Trophoblast cell (in vitro differentiated cells and primary cell): Measurements from ENCODE around the gene SOX30.

Experiments used
- DNase-seq, 2 donors: peaks; one replicate each; pipeline ENCODE4 v3.0.0-alpha.2; 2016
- H2AFZ ChIP-seq: 2 replicates; pipeline ENCODE4 v1.6.1; 2013; ENCODE audit warnings: low read length, moderate library complexity, mild to moderate bottlenecking; ENCODE audit not compliant: insufficient read depth, poor library complexity
- H2AK5ac ChIP-seq: 2 replicates; pipeline ENCODE4 v1.6.1; 2013; ENCODE audit warnings: mild to moderate bottlenecking, low read length
- H2BK120ac ChIP-seq: 2 replicates; pipeline ENCODE4 v1.6.1; 2013; ENCODE audit warnings: low read length, mild to moderate bottlenecking, moderate library complexity; ENCODE audit not compliant: insufficient read depth, poor library complexity
- H2BK12ac ChIP-seq: 2 replicates; pipeline ENCODE4 v1.6.1; 2013; ENCODE audit warnings: mild to moderate bottlenecking, low read length, moderate library complexity
- H2BK5ac ChIP-seq: 2 replicates; pipeline ENCODE4 v1.6.1; 2013; ENCODE audit warnings: low read length, low read depth, moderate library complexity, mild to moderate bottlenecking; ENCODE audit not compliant: poor library complexity
- H3K14ac ChIP-seq: 2 replicates; pipeline ENCODE4 v1.6.1; 2013; ENCODE audit warnings: mild to moderate bottlenecking, low read length
- H3K18ac ChIP-seq: 2 replicates; pipeline ENCODE4 v1.6.1; 2013; ENCODE audit warnings: mild to moderate bottlenecking, low read length
- H3K23ac ChIP-seq: 2 replicates; pipeline ENCODE4 v1.6.1; 2013; ENCODE audit warnings: low read length
- H3K27ac ChIP-seq: 2 replicates; pipeline ENCODE4 v1.5.1; 2013; ENCODE audit warnings: low read depth, mild to moderate bottlenecking, inconsistent platforms, low read length, moderate library complexity
- H3K27me3 ChIP-seq: 2 replicates; pipeline ENCODE4 v1.6.1; 2013; ENCODE audit warnings: inconsistent platforms, mild to moderate bottlenecking, low read length, moderate library complexity; ENCODE audit not compliant: insufficient read depth
- H3K36me3 ChIP-seq, 2 experiments: 1 replicate in 1 of 2; 2 replicates in 1 of 2; pipeline ENCODE4 v1.6.1; 2013; ENCODE audit warnings: low read length in 2 of 2, mild to moderate bottlenecking in 2 of 2, moderate library complexity in 1 of 2; ENCODE audit not compliant: insufficient read depth in 2 of 2, control insufficient read depth in 1 of 2
- H3K4ac ChIP-seq: 2 replicates; pipeline ENCODE4 v1.6.1; 2013; ENCODE audit warnings: low read depth, mild to moderate bottlenecking, low read length, moderate library complexity
- H3K4me1 ChIP-seq, 2 experiments: 1 replicate in 1 of 2; 2 replicates in 1 of 2; pipeline ENCODE4 v1.6.1; 2013; ENCODE audit warnings: low read length in 2 of 2, mild to moderate bottlenecking in 2 of 2, moderate library complexity in 1 of 2; ENCODE audit not compliant: insufficient read depth in 2 of 2, control insufficient read depth in 1 of 2
- H3K4me2 ChIP-seq: 2 replicates; pipeline ENCODE4 v1.6.1; 2013; ENCODE audit warnings: inconsistent platforms, mild to moderate bottlenecking, low read length, moderate library complexity
- H3K4me3 ChIP-seq: 2 replicates; pipeline ENCODE4 v1.5.1; 2013; ENCODE audit warnings: mild to moderate bottlenecking, low read depth, low read length, inconsistent platforms
- H3K79me1 ChIP-seq: one replicate; pipeline ENCODE4 v1.6.1; 2013; ENCODE audit warnings: low read length
- H3K79me2 ChIP-seq: 2 replicates; pipeline ENCODE4 v1.6.1; 2013; ENCODE audit warnings: low read length, mild to moderate bottlenecking; ENCODE audit not compliant: control insufficient read depth, insufficient read depth, poor library complexity
- H3K9ac ChIP-seq: 2 replicates; pipeline ENCODE4 v1.6.1; 2013; ENCODE audit warnings: mild to moderate bottlenecking, low read length
- H3K9me3 ChIP-seq: 2 replicates; pipeline ENCODE4 v1.6.1; 2013; ENCODE audit warnings: low read depth, mild to moderate bottlenecking, control low read depth, inconsistent platforms, low read length; ENCODE audit not compliant: insufficient read depth
- H4K12ac ChIP-seq: 2 replicates; pipeline ENCODE4 v1.6.1; 2013; ENCODE audit warnings: low read depth, mild to moderate bottlenecking, low read length, moderate library complexity
- H4K8ac ChIP-seq: 2 replicates; pipeline ENCODE4 v1.6.1; 2013; ENCODE audit warnings: low read depth, mild to moderate bottlenecking, low read length, moderate library complexity
- H4K91ac ChIP-seq: one replicate; pipeline ENCODE4 v1.6.1; 2013; ENCODE audit warnings: low read depth, mild to moderate bottlenecking, low read length, moderate library complexity
- WGBS: extraction: QIAGEN DNeasy Blood & Tissue Kit; methylation state at CpG from one replicate; pipeline ENCODE4 v1.1.7; 2013; ENCODE audit warnings: missing lambda C conversion rate; ENCODE audit not compliant: insufficient read length, insufficient coverage; ENCODE audit errors: extremely low coverage; 5-methylcytosine and 5-hydroxymethylcytosine counted together

SOX30 gene

DNA sequence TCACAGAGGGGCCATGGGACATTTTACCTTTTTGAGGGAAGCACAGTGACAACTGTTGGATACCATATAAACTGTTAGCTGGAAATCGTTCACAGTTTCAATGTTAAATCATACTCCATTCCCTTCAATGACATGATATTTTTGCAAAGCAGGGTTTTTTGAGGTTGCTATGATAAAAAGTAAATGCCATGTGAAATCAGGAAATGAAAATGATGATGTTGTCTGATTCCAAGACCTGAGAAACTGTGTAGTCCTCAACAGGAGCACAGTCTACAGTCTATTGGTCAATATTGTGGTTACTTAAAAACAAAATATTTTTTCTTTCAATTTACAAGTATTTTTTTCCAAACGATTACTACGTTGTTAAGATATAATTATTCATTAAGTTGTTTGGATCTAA, 52.7 kb downstream of the SOX30 start:
- Histone ChIP-seq H3K14ac (no peak overlapping the region), H3K4me2 (no peak overlapping the region), H3K4me1 (peaks cover 0 to 3% of the 10 kb centered on the region in 2 experiments), H3K79me2 (no peaks in the 10 kb centered on the region), H3K27ac (no peak overlapping the region), H4K12ac (no peak overlapping the region), H4K91ac (no peak overlapping the region), H3K9me3 (no peaks in the 10 kb centered on the region), H2AFZ (no peak overlapping the region), H2BK120ac (no peak overlapping the region), H2BK12ac (no peak overlapping the region), H2BK5ac (no peak overlapping the region), H3K4me3 (no peak overlapping the region), H4K8ac (no peak overlapping the region), H3K23ac (no peak overlapping the region), H3K36me3 (no peaks in the 10 kb centered on the region), H3K18ac (no peak overlapping the region), H2AK5ac (no peak overlapping the region), H3K4ac (no peak overlapping the region), H3K79me1 (peaks cover 4% of the 10 kb centered on the region), H3K9ac (no peak overlapping the region), H3K27me3 (no peaks in the 10 kb centered on the region)
- no peak for DNase-seq
- WGBS, result no CpG with 5 or more reads among the region's 3 CpGs

DNA sequence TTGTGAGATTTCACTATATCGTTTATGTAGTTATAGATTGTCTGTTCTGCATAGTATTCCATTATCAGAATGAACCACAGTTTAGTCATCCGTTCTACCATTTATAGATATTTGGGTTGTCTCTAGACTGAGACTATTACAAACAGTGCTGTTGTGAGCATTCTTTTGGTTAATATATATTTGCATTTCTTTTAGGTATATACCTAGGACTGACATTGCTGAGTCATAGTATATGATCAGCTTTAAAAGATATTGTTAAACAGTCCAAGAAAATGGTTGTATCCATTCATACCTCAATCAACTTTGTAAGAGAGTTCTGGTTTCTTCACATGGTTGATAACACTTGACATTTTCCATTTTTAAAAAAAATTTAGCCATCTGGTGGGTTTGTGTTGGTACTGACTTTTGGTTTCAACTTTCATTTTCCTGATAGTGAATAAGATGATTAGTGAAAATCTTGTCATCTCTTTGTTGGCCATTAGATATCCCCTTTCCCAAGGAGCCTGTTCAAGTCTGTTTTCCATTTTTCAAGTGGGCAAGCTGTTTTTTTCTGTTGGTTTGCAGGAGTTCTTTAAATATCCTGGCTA, 53.8 kb downstream of the SOX30 start:
- no peak overlapping the region for H2BK5ac ChIP-seq

DNA sequence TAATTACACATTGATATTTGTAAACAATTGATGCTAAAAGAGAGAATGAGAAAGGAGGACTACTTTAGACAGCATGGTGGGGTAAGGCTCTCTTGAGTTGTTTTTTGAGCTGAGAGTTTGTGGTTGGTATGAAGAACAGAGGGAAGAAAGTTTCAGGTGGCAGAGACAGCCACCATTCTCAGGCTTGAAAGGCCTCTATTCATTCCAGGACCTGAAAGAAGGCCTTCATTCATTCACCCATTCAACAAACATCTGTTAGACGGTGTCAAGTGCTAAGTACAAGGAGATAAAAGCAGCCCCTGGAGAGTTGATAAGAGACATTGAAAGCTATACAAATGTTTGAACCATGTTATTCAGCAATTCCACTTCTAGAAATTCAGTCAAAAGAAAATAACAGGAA, 55.0 kb downstream of the SOX30 start:
- no peak overlapping the region for H3K23ac ChIP-seq
- no peak overlapping the region for H3K18ac ChIP-seq
- no peak overlapping the region for H2BK12ac ChIP-seq
- no peak overlapping the region for H2AK5ac ChIP-seq
- no peak overlapping the region for H4K12ac ChIP-seq
- no peak overlapping the region for H3K4me3 ChIP-seq
- H3K9ac ChIP-seq, result no peak overlapping the region
- DNase-seq, result no peak
- H2BK5ac ChIP-seq, result no peak overlapping the region
- no peak overlapping the region for H3K14ac ChIP-seq
- no peaks in the 10 kb centered on the region for H3K36me3 ChIP-seq
- H2AFZ ChIP-seq, result no peak overlapping the region
- no CpG with 5 or more reads among the region's 1 CpG for WGBS
- no peak overlapping the region for H4K8ac ChIP-seq
- no peaks in the 10 kb centered on the region for H3K9me3 ChIP-seq
- H3K27me3 ChIP-seq, result no peaks in the 10 kb centered on the region
- H3K79me1 ChIP-seq, result no peaks in the 10 kb centered on the region
- H2BK120ac ChIP-seq, result no peak overlapping the region
- no peaks in the 10 kb centered on the region for H3K79me2 ChIP-seq
- no peak overlapping the region for H3K27ac ChIP-seq
- H4K91ac ChIP-seq, result no peak overlapping the region
- no peak overlapping the region for H3K4me2 ChIP-seq
- peaks cover 0 to 3% of the 10 kb centered on the region in 2 experiments for H3K4me1 ChIP-seq
- no peak overlapping the region for H3K4ac ChIP-seq

More for the DNA sequence above, 53.8 kb downstream of the SOX30 start:
- DNase-seq, result no peak
- Histone ChIP-seq H3K27me3 (no peaks in the 10 kb centered on the region), H3K23ac (no peak overlapping the region), H3K4me3 (no peak overlapping the region), H3K79me2 (no peaks in the 10 kb centered on the region), H4K91ac (no peak overlapping the region), H3K4ac (no peak overlapping the region), H3K18ac (no peak overlapping the region), H3K27ac (no peak overlapping the region), H2AFZ (no peak overlapping the region), H3K14ac (no peak overlapping the region), H3K9ac (no peak overlapping the region), H3K9me3 (no peaks in the 10 kb centered on the region), H4K8ac (no peak overlapping the region), H3K36me3 (no peaks in the 10 kb centered on the region), H2BK12ac (no peak overlapping the region), H3K4me2 (no peak overlapping the region), H2AK5ac (no peak overlapping the region), H3K79me1 (peaks cover 3% of the 10 kb centered on the region), H3K4me1 (peaks cover 0 to 3% of the 10 kb centered on the region in 2 experiments), H2BK120ac (no peak overlapping the region), H4K12ac (no peak overlapping the region)
- no CpG with 5 or more reads among the region's 2 CpGs for WGBS

DNA sequence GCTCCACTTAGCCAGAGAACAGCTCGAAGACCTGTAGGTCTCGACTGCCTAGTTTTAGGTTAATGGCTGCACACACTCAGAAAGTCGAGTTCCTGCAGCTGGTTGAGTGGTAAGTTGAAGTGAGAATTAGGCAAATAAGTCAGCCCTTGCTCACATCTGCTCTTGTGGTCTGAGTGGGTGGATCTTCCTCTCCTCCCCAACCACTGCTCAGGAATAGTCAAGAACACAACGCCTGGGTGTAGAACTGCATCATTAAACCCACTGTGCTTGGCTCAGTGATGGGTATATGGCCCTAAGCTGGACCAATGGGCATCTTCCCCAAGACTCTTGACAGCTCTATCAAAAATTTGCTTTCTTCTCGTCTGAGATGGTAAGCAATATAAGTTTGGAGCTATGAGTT, 55.8 kb downstream of the SOX30 start:
- H3K4ac ChIP-seq, result no peak overlapping the region
- peaks cover 0 to 3% of the 10 kb centered on the region in 2 experiments for H3K4me1 ChIP-seq
- no peak overlapping the region for H2BK120ac ChIP-seq
- no peaks in the 10 kb centered on the region for H3K27me3 ChIP-seq
- H3K79me1 ChIP-seq, result no peaks in the 10 kb centered on the region
- H3K27ac ChIP-seq, result no peak overlapping the region
- H3K18ac ChIP-seq, result no peak overlapping the region
- H3K4me2 ChIP-seq, result no peak overlapping the region
- no peak overlapping the region for H2BK12ac ChIP-seq
- H3K79me2 ChIP-seq, result no peaks in the 10 kb centered on the region
- no peaks in the 10 kb centered on the region for H3K9me3 ChIP-seq
- H3K9ac ChIP-seq, result no peak overlapping the region
- H4K91ac ChIP-seq, result no peak overlapping the region
- H3K36me3 ChIP-seq, result no peaks in the 10 kb centered on the region
- no peak overlapping the region for H2AFZ ChIP-seq
- H2BK5ac ChIP-seq, result no peak overlapping the region
- no peak overlapping the region for H4K8ac ChIP-seq
- no peak for DNase-seq
- no peak overlapping the region for H2AK5ac ChIP-seq
- whole genome bisulfite sequencing, result no CpG with 5 or more reads among the region's 5 CpGs
- H4K12ac ChIP-seq, result no peak overlapping the region
- no peak overlapping the region for H3K14ac ChIP-seq
- no peak overlapping the region for H3K4me3 ChIP-seq
- no peak overlapping the region for H3K23ac ChIP-seq
